Ovary (tissue), 9 donors: ENCODE measurements around the gene MYO1A. TPM values are rescaled to one million over a fixed set of nuclear protein-coding genes. Genes with fewer than 3 reads are reported as not detected.

ENCODE experiments used
- DNase-seq, 5 donors: peaks; one replicate each; pipeline ENCODE4 v3.0.0-alpha.2; 2019 to 2020
- H3K27ac ChIP-seq, 2 donors: fragments of 200-600 bp; one replicate each; pipeline versions ENCODE4 v1.5.1 to v1.8.0; 2019 to 2022
- H3K27me3 ChIP-seq: fragments of 200-600 bp; one replicate; pipeline ENCODE4 v1.8.0; 2022
- H3K36me3 ChIP-seq: fragments of 200-600 bp; sonication (generic); one replicate; pipeline ENCODE4 v1.5.1; 2019
- H3K4me1 ChIP-seq: one replicate; pipeline ENCODE4 v1.8.1; 2013; ENCODE audit warnings: mild to moderate bottlenecking, moderate library complexity; ENCODE audit not compliant: insufficient read depth
- H3K4me3 ChIP-seq: fragments of 200-600 bp; sonication (generic); one replicate; pipeline ENCODE4 v1.5.1; 2017
- H3K9me3 ChIP-seq, 2 donors: fragments of 200-600 bp in 1 of 2; sonication (generic) in 1 of 2; one replicate each; pipeline versions ENCODE4 v1.5.1 to v1.8.1; 2013 to 2019; ENCODE audit warnings: mild to moderate bottlenecking in 1 of 2, moderate library complexity in 1 of 2
- EP300 ChIP-seq: sonication (generic); formaldehyde crosslinking; IDR thresholded peaks from one replicate; pipeline ENCODE4 v1.6.1; 2017; ENCODE audit warnings: antibody characterized with exemption
- POLR2A ChIP-seq: fragments of 450-650 bp; IDR thresholded peaks from one replicate; pipeline ENCODE4 v1.6.1; 2017; ENCODE audit warnings: antibody characterized with exemption, mild to moderate bottlenecking, moderate library complexity
- WGBS, 3 donors: extraction: QIAGEN DNeasy Blood & Tissue Kit in 1 of 3; methylation state at CpG; one replicate each; pipeline versions ENCODE4 v1.1.5 to v1.1.7; 2013 to 2017; 5-methylcytosine and 5-hydroxymethylcytosine counted together
- intact Hi-C, 4 donors: fragments of 100-400 bp; cut with DNase I; formaldehyde crosslinking; loops; one replicate each; pipeline versions ENCODE4 v1.11.0 to v1.15.1; 2022 to 2023
- polyA plus RNA-seq, 2 donors: library from polyadenylated mRNA; stranded (reverse); fragments of 200-250 nt in 1 of 2; fragments of 350-450 nt in 1 of 2; fragmentation: Illumina TruSeq in 1 of 2; extraction: RNeasy Lipid Tissue Mini Kit (QIAGEN cat#74804) in 1 of 2; gene quantifications; one replicate each; pipeline ENCODE4 v1.2.3, GENCODE V29; 2013 to 2014
- total RNA-seq, 7 donors: library from RNA; depleted of rRNA in 2 of 7; stranded (reverse); fragments of >200 nt in 2 of 7; fragmentation: NEBNext Ultra II Directional in 3 of 7; extraction: Animal tissue kit (Norgen Biotek cat#: 25700) in 3 of 7; gene quantifications; one replicate each; pipeline versions ENCODE4 v1.1.0 to v1.2.4, GENCODE V29; 2016 to 2023
- TF ChIP-seq, protein P1 (sequence below), 3 donors: fragments of 450-650 bp in 2 of 3; fragments of 200-600 bp in 1 of 3; IDR thresholded peaks; one replicate each; pipeline versions ENCODE4 v1.5.1 to v1.8.0; 2016 to 2022; ENCODE audit warnings: antibody characterized with exemption in 3 of 3, mild to moderate bottlenecking in 1 of 3
- donor health status: DM: no; HTN: no; CAD: no; lungs with moderate emphysema.
- donor health status: DM: no; HTN: no; CAD: no.
- donor health status: Bipolar disorder and iron deficiency.
- donor health status: DM: yes; HTN: yes; CAD: no.
- donor health status: DM: no; HTN: no; CAD: no.
- donor health status: DM: yes; HTN: yes; CAD: no.

MYO1A gene
- total and polyA plus RNA-seq, 9 donors, result 0.08 to 2.6 (median 0.23) TPM; not detected in 2

GRCh38 chr12:56998981-56999380 lies 50.9 kb downstream of the MYO1A start:
- TF ChIP-seq, protein P1, sequence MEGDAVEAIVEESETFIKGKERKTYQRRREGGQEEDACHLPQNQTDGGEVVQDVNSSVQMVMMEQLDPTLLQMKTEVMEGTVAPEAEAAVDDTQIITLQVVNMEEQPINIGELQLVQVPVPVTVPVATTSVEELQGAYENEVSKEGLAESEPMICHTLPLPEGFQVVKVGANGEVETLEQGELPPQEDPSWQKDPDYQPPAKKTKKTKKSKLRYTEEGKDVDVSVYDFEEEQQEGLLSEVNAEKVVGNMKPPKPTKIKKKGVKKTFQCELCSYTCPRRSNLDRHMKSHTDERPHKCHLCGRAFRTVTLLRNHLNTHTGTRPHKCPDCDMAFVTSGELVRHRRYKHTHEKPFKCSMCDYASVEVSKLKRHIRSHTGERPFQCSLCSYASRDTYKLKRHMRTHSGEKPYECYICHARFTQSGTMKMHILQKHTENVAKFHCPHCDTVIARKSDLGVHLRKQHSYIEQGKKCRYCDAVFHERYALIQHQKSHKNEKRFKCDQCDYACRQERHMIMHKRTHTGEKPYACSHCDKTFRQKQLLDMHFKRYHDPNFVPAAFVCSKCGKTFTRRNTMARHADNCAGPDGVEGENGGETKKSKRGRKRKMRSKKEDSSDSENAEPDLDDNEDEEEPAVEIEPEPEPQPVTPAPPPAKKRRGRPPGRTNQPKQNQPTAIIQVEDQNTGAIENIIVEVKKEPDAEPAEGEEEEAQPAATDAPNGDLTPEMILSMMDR (IDR thresholded peaks at IDR 0.05), result no peak
- TF ChIP-seq POLR2A (no peak), EP300 (no peak)
- no peak overlapping the region for H3K4me3 ChIP-seq
- WGBS, 3 donors, result 65 to 72% (median 71%) methylated on average over 4 of the region's 4 CpGs
- no peak for DNase-seq
- no peaks in the 10 kb centered on the region for H3K27me3 ChIP-seq
- no peak overlapping the region for H3K27ac ChIP-seq
- H3K36me3 ChIP-seq, result no peaks in the 10 kb centered on the region
- H3K9me3 ChIP-seq, result no peaks in the 10 kb centered on the region
- H3K4me1 ChIP-seq, result peaks cover 3% of the 10 kb centered on the region
- intact Hi-C loops, result no loop called here

DNA sequence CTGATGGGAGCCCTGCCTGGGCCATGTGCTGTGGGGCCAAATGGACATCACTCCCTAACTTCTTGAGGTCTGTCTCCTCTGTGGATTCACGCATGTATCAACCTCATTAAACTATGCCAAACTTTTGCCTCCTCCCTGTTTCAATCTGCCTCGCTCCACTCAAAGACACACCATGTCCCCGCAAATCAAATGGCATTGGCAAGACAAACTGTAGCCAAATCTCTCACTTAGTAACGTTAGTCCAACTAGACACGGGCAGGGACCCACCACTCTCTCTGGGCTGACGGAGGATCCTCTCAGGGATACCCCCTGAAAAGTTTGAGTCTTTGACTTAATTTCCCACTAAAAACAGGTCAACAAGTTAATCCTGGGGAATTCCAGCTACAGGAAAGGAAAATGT lies 51.6 kb downstream of the MYO1A start:
- Histone ChIP-seq H3K9me3 (no peaks in the 10 kb centered on the region), H3K4me1 (peaks cover 3% of the 10 kb centered on the region), H3K27me3 (no peaks in the 10 kb centered on the region), H3K4me3 (no peak overlapping the region), H3K36me3 (no peaks in the 10 kb centered on the region), H3K27ac (no peak overlapping the region)
- TF ChIP-seq POLR2A, result no peak
- no peak for DNase-seq
- intact Hi-C loops, result no loop called here
- WGBS, 3 donors, result 84 to 88% (median 87%) methylated on average over 6 of the region's 6 CpGs

DNA sequence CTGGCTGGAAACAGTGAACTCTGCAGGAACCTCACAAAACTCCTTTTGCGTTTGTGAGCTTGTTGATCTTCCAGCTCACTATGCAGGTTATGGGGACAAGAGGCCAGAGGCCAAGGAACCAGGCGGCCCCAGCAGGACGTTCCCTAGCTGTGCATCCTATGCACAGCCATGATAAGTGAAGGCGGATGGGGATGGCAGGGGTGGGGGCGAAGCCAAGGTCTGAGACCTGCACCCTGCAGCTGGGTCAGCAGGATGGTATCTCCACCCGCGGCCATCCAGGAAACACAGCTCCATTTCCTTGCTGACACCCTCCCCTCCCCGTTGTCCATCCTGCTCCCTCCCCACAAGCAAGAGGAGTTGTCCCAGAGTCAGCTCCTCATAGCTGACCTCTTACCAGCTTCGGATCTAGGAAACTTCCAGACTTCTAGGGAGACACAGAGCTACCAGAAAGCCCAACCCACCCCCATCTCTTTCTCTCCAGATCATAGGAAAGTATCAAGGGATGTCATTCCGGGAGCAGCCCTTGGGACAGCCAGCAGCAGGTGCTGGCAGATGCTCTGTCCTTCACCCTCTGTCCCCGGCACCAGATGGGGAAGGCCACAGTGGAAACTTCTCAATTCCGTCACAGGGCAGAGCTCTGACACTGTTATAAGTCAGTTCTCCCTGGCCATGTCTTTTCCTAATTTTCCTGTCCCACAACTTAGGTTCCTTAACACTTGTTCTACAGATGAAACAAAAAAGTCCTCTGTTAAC lies 53.0 kb downstream of the MYO1A start:
- no peak overlapping the region for H3K27ac ChIP-seq
- no peaks in the 10 kb centered on the region for H3K27me3 ChIP-seq
- peaks cover 3% of the 10 kb centered on the region for H3K4me1 ChIP-seq
- no peak for DNase-seq
- TF ChIP-seq, protein P1 (IDR thresholded peaks at IDR 0.05), result no peak
- TF ChIP-seq EP300, result no peak
- 46 to 54% (median 48%) methylated on average over 12 of the region's 12 CpGs for WGBS, 3 donors
- H3K36me3 ChIP-seq, result no peaks in the 10 kb centered on the region
- intact Hi-C loops, result no loop called here
- no peak overlapping the region for H3K4me3 ChIP-seq
- H3K9me3 ChIP-seq, result no peaks in the 10 kb centered on the region

DNA sequence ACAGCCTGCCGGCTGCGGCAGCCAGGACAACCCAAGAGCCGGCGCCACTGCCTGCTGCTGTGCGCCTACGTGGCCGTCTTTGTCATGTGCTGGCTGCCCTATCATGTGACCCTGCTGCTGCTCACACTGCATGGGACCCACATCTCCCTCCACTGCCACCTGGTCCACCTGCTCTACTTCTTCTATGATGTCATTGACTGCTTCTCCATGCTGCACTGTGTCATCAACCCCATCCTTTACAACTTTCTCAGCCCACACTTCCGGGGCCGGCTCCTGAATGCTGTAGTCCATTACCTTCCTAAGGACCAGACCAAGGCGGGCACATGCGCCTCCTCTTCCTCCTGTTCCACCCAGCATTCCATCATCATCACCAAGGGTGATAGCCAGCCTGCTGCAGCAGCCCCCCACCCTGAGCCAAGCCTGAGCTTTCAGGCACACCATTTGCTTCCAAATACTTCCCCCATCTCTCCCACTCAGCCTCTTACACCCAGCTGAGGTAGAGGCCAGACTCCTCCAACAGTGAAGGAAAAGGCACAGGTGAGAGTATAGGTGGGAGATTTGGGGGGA lies 53.9 kb downstream of the MYO1A start:
- H3K27me3 ChIP-seq, result no peaks in the 10 kb centered on the region
- no peak overlapping the region for H3K27ac ChIP-seq
- H3K4me3 ChIP-seq, result no peak overlapping the region
- intact Hi-C loops, result no loop called here
- TF ChIP-seq POLR2A (no peak), EP300 (no peak)
- TF ChIP-seq, protein P1 (IDR thresholded peaks at IDR 0.05), result no peak
- no peaks in the 10 kb centered on the region for H3K9me3 ChIP-seq
- H3K36me3 ChIP-seq, result no peaks in the 10 kb centered on the region
- DNase-seq, result no peak
- no peaks in the 10 kb centered on the region for H3K4me1 ChIP-seq
- WGBS, 3 donors, result 90 to 94% (median 92%) methylated on average over 11 of the region's 11 CpGs

- H3K27me3 ChIP-seq, result no peaks in the 10 kb centered on the region
- no peak for DNase-seq
- WGBS, 3 donors, result 86 to 91% (median 90%) methylated on average over 26 of the region's 26 CpGs
- no peak overlapping the region for H3K4me3 ChIP-seq
- no peaks in the 10 kb centered on the region for H3K9me3 ChIP-seq
- H3K4me1 ChIP-seq, result no peaks in the 10 kb centered on the region
- H3K27ac ChIP-seq, result no peak overlapping the region
- no peak for TF ChIP-seq POLR2A
- TF ChIP-seq, protein P1 (IDR thresholded peaks at IDR 0.05), result no peak
- intact Hi-C loops, result no loop called here
- no peaks in the 10 kb centered on the region for H3K36me3 ChIP-seq
Measured at GRCh38 chr12:56995201-56995929, 54.6 kb downstream of the MYO1A start.
